DMS114 treated with DMSO at 0.1 percent for 48 hours (cell line): ENCODE data around the gene ILKAP.

Experiments used
- DNase-seq: peaks from one replicate; lab custom pipeline; 2025; ENCODE audit not compliant: unreplicated experiment; lab: John Stamatoyannopoulos, UW

The ILKAP gene

DNA sequence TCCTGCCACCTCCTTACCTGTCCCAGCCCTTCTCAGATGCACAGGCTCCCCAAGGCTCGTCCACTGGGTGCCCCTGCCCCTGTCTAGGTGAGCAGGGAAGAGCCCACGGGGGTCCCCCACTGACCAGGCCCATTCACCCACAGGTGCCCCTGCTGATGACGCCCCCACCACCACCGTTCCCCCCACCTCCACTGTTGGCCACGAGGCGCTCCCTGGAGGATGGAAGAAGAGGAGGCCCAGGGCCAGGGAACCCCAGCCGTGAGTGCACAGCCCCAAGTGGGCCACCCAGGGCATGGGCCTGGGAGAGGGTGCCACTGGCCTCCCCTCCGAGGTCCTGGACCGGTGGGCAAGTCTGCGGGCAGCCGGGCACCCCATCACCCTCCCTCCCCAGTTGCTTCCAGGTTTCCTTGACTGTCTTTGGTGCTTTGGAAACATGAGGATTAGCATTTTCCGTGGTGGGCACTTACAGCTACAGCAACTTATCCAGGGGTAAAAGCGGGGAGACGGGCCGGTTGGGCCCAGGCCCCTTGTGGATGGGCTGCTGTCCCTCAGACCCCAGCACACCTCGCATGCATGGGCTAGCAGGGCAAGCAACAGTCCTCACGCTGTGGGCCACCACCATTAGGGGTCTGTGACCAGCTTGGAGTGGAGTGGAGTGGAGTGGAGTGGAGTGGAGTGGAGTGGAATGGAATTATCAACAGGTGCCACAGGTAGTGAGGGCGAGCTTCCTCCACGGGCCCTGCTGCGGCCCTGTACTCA lies 78.2 kb downstream of the ILKAP start:
- no peak for DNase-seq

DNA sequence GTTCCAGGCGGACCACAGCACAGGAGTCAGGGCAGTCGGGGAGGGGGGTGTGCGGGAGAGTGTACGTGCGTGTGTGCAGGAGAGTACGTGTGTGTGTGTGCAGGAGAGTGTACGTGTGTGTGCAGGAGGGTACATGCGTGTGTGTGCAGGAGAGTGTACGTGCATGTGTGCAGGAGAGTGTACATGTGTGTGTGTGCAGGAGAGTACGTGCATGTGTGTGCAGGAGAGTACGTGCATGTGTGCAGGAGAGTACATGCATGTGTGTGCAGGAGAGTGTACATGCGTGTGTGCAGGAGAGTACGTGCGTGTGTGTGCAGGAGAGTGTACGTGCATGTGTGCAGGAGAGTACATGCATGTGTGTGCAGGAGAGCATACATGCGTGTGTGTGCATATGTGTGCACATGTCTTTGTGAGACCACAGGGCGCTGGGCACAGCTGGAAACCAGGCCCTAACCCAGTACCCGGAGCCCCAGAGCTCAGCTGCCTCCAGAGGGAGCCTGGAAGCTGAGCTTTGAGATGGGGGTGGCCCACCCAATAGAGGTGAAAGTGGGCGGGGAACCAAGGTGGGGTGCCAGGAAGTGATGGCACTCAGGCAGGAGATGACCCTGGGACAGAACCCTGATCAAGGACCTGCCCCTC lies 78.9 kb downstream of the ILKAP start:
- no peak for DNase-seq

- no peak for DNase-seq
Observed at GRCh38 chr2:238123991-238124470, 79.5 kb downstream of the ILKAP start.

GRCh38 chr2:238123218-238123971 lies 80.1 kb downstream of the ILKAP start:
- no peak for DNase-seq

DNA sequence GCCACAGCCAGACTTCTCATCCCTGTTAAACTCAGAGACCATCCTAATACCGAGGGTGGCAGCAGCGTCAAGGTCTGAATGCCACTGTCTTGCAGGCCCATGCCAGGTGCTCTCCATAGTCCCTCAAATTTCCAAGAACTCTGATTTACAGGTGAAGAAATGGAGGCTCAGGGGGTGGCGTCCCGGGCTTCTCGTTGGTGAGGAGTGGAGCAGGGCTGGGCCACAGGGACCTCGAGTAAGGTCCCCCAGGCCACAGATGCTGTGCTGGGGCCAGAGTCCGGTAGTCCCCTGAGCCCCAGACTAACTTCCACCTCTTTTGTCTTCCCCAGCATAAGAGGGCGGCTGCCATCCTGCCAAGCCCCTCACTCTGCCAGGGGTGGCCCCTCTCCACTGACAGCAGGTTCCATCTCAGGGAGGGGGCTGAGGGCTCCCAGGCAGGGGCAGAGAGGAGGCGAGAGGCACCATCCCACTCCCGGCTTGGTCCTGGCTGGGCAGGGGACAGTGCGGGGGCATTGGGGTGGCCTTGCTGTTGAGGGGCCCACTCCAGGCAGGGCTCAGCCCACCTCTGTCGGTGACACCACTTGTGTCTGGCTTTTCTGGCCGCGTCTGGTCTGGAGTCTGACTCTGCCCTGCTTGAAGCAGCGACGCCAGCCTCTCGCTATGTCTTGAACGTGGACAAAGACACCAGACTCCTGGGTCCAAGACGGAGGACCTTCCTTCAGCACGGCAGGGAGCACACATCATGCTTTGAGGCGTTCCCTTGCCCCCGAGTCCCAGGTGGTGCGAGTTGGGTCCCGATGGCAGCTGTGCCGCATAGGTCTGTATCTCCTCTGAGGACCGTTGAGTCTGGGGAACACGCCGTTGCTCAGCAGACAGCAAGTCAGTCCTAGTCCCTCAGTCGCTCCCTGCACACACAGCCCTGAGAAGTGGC lies 80.9 kb downstream of the ILKAP start:
- no peak for DNase-seq

DNA sequence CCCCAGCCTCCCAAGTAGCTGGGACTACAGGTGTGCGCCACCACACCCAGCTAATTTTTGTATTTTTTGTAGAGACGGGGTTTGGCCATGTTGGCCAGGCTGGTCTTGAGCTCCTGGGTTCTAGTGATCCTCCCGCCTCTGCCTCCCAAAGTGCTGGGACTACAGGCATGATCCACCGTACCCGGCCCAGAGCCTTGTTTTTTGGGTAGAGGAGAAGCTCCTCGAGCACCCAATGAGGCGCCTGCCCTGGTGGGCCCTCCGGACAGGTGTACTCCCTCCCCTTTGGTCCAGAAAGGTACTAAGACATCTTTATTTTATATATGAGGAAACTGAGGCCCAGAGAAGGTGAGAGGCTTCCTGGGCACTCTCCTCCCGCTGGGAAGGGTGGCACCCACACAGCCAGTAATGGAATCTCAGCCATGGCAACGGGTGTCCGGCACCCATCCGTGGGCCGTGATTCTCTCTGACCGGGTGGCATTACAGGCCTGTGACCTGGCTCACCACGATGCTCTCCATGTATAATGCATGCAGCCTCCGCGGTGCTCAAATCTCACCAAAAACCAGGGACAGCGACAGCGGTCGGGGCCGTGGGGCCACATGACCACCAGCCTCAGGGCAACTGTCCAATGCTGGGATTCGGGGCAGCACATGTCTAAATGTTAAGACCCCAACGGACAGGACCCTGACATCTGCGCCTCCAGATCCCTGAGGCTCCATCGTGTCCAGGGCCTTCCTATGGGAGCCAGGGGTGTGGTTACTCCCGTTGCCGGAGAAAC lies 81.8 kb downstream of the ILKAP start:
- no peak for DNase-seq

- no peak for DNase-seq
Observed at GRCh38 chr2:238120463-238121298, 82.8 kb downstream of the ILKAP start.
